HG03571 (cell line): Measurements from ENCODE around the gene TDRD12.

Experiments used
- ATAC-seq: cut with Tn5 transposase; IDR thresholded peaks from one replicate; pipeline ENCODE4 v1.9.1; 2021; ENCODE audit not compliant: unreplicated experiment

The TDRD12 gene

DNA sequence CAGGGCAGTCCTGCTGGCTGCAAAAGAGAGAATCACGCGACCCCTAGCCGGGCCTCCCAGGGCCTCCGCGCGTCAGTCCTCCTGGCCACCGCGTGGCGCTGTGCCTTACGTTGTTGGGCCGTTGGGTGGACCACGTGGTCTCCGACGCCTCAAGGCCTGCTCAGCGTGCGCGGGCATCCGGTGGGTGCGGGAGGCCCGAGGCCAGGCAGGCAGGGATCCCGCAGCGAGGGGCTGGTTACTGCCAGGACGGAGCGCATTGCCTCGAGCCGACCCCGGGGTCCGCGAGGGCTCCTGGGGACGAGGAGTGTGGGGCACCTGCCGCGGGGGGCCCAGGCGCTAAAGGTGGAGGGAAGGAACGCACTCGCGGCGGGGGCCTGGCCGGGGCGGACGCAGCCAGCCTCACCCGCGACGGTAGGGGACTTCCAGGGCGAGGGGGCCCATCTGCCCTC, at the start of gene TDRD12:
TDRD12 (plus strand) TSS at position 157 of the 449 bp plus-strand sequence. CDS start 306 bp downstream, outside the sequence.
- no peak for ATAC-seq

GRCh38 chr19:32671883-32672593, 47.5 kb upstream of the TDRD12 start:
- no peak for ATAC-seq

DNA sequence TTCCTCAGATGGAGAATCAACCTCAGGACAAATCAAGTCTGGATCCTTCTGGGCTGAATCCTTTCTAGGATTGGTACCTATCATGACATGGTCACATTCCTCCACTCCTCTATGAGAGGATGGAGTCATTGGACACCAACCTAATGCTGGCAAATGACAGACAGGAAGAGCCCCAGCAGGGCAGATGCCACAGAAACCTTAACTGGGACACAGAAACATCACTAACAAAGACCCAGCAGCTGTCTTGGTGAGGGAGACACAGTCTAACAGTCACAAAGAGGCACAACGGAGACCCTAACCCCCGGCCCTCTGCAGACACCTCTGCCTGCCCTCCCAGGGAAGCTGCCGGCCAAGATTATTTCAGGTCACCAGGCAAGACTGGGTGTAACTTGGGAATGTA, 46.7 kb upstream of the TDRD12 start:
- ATAC-seq = no peak

GRCh38 chr19:32673573-32673972, 46.0 kb upstream of the TDRD12 start:
- no peak for ATAC-seq

GRCh38 chr19:32674153-32674930, 45.2 kb upstream of the TDRD12 start:
- no peak for ATAC-seq

GRCh38 chr19:32674931-32675719, 44.4 kb upstream of the TDRD12 start, which contains the start of gene ANKRD27:
Gene ANKRD27 (minus strand): TSS chr19:32675180. CDS start chr19:32659015, 16,165 bp downstream.
- peak; percentile 96 for ATAC-seq

- ATAC-seq = no peak
Observed at GRCh38 chr19:32675720-32676185, 43.8 kb upstream of the TDRD12 start, which contains the start of gene RGS9BP. Gene RGS9BP (plus strand): TSS chr19:32675848. CDS start chr19:32676264, 416 bp downstream.

- no peak for ATAC-seq
Observed at GRCh38 chr19:32676186-32676894, 43.2 kb upstream of the TDRD12 start.

DNA sequence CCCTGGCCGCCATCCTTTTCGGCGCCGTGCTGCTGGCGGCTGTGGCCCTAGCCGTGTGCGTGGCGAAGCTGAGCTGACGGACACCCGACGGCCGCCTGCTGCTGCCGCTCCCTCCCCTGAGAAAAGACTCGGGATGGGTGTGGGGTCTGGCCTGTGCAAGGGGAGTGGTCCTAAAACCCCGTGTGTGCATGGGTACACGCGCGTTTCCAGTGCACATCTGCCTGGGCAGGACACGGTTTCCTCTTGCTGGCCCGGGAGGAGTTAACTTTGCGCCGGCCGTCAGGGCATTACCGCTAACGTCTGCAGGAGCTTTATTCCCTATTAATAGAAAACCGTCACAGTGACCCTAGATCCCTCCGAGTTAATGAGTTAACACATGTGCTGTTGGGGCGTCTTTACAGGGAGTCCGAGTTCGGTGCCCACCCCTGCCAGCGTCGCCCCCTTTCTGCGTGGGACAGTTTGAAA, 42.6 kb upstream of the TDRD12 start:
- no peak for ATAC-seq

GRCh38 chr19:32677657-32678056, 41.9 kb upstream of the TDRD12 start:
- no peak for ATAC-seq

DNA sequence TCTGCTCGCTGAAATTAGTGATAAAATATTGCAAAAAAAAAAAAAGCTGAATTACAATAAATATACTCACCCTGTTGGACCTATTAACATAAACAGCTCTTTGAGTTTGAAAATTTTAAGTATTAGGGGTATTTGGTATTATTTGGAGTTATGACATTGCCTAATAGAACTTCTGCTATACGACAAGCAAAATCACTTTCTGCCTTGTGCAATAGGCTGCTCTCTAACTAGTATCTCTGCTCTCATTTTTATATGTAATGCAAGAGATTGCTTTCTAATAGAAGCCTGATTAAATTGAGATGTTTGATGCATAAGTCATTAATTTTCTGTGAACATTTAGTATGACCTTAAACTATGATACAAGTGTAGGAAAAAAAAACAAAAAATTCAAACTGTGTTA, 38.6 kb upstream of the TDRD12 start:
- no peak for ATAC-seq

GRCh38 chr19:32682317-32682716, 37.2 kb upstream of the TDRD12 start:
- no peak for ATAC-seq

DNA sequence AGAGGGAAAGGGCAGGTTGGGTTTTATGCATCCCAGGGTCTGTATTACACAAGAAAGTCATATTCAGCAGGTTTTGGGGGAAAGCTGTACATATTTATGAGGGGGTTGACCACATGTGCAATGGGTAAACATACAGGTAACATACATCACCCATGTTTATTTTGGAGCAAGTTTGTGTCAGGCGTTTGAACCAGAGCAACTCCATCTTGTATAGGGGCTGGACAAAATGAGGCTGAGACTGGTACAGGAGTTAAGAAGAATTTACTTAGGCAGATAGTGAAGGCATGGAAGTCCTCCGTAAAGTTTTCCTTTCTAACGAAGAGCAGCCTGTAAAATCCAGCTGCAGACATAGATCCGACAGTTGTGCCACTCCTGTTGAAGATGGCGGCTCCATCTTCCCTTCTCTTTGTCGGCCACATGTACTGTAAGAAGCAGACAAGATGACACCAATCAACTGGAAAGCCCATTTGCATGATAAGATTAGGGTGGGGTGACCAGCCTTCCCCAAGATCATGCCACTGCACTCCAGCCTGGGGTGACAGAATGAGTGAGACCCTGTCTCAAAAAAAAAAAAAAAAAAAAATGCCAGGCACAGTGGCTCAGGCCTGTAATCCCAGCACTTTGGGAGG, 32.6 kb upstream of the TDRD12 start:
- ATAC-seq = no peak

DNA sequence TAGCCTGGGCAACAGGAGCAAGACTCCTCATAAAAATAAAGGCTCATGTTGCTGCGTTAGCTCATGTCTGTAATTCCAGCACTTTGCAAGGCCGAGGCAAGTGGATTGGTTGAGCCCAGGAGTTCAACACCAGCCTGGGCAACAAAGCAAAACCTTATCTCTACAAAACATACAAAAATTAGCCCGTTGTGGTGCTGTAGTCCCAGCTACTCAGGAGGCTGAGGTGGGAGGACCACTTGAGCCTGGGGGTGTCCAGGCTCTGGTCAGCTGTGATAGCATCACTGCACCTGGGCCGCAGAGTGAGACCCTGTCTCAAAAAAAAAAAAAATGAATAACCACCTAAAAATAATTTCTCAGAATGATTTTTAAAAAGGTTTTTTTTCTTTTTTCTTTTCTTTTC, 31.9 kb upstream of the TDRD12 start:
- ATAC-seq = no peak

DNA sequence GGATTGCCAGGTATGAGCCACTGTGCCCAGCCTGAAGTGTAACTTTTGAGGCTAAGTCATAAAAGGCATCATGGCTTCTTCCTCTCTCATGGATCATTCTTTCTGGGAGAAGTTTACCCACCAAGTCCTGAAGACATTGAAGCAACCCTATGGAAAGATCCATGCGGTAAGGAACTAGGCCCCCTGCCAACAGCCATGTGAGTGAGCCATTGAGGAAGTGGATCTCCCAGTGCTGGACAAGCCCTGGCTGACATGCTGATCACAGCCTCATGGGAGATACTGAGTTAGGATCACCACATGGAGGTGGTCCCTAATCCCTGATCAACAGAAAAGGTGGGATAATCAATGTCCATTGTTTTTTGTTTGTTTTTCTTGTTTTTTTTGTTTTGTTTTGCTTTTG, 31.3 kb upstream of the TDRD12 start:
- no peak for ATAC-seq

- peak; percentile 90 for ATAC-seq
Observed at GRCh38 chr19:32691291-32691951, 28.1 kb upstream of the TDRD12 start, which contains the start of gene NUDT19. Gene NUDT19 (plus strand): TSS chr19:32691821. CDS start chr19:32691961, 140 bp downstream.

GRCh38 chr19:32691952-32692726, 27.4 kb upstream of the TDRD12 start:
- ATAC-seq = peak; percentile 66

- ATAC-seq = no peak
Observed at GRCh38 chr19:32692727-32693061, 26.9 kb upstream of the TDRD12 start.
